Measurements from ENCODE around the gene GPR137.
A peak's percentile ranks its signal among the peaks of the same experiment; 100 is the strongest.

GPR137 gene

GRCh38 chr11:64264371-64264852, 21.2 kb upstream of the GPR137 start:
- DNase-seq, result no peak

DNA sequence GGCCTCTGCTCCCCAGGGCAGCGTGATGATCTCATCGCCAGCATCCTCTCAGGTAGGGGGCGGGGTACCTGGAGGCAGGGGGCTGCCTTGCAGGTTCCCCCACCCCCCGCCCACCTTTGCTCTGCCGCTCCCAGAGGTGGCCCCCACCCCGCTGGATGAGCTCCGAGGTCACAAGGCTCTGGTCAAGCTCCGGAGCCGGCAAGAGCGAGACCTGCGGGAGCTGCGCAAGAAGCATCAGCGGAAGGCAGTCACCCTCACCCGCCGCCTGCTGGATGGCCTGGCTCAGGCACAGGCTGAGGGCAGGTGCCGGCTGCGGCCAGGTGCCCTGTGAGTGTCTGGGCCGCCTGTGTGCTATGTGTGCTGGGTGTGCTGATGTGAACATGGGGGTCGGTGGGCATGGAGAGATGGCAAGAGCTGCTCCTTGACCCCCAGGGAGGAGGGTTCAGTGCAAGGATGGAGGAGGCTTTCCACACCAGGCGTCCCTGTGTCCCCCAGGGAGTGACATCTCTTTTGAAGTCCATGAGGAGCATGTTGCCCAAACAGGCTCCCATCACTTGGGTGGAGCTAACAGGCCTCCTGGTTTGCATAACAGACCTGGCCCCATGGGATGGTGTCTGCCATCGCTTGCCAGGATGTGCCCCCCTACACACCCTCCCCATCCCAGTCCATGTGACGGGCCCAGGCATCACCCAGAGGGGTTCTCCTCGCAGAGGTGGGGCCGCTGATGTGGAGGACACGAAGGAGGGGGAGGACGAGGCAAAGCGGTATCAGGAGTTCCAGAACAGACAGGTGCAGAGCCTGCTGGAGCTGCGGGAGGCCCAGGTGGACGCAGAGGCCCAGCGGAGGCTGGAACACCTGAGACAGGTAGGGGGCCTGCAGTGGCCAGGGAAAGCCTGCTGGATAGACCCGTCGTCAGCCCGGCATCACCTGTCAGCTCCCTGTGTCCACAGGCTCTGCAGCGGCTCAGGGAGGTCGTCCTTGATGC, 20.2 kb upstream of the GPR137 start:
- no peak for DNase-seq

- DNase-seq, result no peak
Observed at GRCh38 chr11:64266339-64266738, 19.3 kb upstream of the GPR137 start.

DNA sequence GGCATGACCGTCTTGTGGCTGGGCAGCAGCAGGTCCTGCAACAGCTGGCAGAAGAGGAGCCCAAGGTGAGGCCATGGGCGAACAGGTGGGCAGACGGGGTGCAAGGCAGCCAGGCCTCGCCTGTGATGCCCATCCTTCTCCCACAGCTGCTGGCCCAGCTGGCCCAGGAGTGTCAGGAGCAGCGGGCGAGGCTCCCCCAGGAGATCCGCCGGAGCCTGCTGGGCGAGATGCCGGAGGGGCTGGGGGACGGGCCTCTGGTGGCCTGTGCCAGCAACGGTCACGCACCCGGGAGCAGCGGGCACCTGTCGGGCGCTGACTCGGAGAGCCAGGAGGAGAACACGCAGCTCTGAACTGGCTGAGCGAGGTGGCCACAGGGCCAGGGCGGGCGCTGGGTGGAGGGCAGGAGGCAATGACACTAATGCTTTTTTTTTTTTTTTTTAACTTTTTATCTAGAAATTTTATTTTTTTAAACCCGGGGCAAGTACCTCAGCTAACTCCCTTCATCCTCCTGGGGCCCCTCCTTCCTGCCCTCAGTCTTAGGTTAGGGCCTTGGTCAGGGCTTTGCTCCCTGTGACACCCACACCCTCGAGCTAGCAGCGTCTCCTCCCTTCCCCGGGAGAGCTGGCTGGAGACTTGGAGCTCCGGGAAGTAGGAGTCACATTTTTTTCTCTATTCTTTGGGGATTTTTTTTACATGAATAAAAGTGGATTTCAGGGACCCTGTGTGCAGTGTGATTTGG, 18.3 kb upstream of the GPR137 start:
- no peak for DNase-seq

GRCh38 chr11:64268025-64268892, 17.4 kb upstream of the GPR137 start:
- no peak for DNase-seq

DNA sequence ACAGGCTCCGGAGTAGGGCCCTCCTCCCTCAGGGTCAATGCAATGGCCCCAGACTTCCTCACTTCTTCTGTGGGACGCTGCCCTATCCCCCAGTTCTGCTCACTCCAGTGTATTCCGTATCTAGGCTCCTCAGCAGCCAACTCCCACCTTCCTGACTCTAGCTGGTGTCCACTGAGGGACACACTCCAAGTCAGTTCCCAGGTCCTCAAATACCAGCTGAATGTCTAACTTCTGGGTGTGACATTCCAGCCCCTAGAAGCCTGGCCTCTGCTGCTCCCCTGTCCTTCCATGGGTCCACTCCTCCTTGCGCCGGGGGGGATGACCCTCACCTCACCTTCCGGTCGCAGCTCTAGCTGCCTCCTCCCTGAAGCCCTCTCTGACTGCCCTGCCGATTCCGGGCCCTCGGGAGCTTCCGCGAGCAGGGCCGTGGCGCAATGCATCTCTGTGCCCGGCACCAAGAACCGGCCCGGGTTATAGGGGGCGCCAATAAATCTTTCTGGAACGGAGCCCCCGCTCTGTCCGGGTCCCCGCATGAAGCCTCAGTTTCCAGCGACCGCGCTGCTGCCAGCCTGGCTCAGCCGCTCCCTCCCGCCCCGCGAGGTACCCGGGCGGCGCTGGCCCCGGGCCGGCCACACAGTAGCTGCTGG, 16.6 kb upstream of the GPR137 start:
- peak; percentile 31 to 39 for DNase-seq

DNA sequence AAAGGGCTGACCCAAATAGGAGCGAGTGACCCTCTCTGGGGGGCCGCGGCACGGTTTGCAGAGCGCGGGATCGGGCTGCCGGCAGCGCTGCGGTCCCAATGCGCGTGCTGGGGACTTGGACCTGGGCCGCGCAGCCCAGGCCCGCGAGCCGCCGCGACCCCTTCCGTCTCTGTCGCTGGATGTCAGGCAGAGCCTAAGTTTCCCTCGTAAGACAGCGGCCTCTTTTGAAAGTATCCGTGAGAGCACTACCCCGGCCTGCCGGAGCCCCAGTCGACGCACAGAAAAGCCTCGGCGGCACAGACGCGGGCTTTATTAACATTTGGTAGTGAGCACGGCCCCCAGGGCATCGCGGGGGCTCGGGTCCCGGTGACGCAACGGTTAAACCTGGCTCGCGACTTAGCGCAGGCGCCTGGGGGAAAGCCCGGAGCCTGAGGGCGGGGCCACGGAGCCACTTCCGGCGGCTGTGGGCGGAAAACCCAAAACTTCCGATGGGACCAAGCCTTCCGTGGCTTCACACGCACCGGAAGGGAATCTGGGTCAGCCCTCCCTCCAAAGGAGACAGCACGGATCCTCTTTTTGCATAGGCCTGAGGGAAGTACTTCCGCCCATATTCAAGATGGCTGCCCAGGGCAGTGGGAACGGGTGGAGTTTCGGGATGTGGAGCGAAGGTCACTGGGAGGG, 16.0 kb upstream of the GPR137 start:
- DNase-seq, result peak; percentile 94 to 97

GRCh38 chr11:64275031-64275800, 10.4 kb upstream of the GPR137 start:
- no peak for DNase-seq

GRCh38 chr11:64275841-64276240, 9.8 kb upstream of the GPR137 start:
- no peak for DNase-seq

DNA sequence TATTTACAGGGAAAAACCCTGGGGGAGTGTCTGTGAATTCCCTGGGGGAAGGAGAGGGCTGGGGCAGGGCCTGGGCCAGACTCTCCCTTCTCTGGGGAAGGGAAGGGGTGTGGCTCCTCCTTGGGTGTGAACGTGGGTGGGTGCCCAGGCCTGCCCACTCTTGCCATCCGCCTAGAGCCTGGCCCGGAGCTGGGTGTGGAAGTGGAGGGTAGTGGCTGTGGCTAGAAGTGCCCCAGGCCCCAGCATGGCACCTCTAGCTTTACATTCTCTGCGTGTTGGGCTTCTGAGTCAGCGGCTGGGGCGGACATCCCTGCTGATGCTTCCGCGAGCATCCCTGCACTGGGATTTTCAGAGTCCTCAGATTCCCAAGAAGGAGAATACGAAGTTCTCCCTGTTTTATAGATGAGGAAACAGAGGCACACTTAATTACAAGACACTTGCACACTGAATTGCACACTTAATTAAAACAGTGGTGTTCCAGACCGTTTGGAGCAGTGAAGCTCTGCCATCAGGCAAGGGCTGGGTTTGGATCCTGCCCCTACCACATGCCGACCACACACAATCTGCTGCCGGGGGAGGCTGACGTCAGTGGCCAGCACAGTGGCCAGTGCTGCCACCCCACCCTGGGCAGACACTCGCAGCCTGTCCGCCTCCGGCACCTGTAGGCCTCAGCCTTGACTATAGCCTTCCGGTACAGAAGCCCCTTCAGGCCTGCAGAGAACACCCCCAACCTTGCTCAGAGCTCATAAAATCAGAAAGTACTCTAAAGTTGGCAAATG, 8.8 kb upstream of the GPR137 start:
- no peak for DNase-seq

GRCh38 chr11:64278576-64279190, 7.0 kb upstream of the GPR137 start:
- DNase-seq, result no peak

GRCh38 chr11:64281957-64282770, 3.5 kb upstream of the GPR137 start:
- no peak for DNase-seq

GRCh38 chr11:64283092-64283491, 2.6 kb upstream of the GPR137 start:
- no peak for DNase-seq

DNA sequence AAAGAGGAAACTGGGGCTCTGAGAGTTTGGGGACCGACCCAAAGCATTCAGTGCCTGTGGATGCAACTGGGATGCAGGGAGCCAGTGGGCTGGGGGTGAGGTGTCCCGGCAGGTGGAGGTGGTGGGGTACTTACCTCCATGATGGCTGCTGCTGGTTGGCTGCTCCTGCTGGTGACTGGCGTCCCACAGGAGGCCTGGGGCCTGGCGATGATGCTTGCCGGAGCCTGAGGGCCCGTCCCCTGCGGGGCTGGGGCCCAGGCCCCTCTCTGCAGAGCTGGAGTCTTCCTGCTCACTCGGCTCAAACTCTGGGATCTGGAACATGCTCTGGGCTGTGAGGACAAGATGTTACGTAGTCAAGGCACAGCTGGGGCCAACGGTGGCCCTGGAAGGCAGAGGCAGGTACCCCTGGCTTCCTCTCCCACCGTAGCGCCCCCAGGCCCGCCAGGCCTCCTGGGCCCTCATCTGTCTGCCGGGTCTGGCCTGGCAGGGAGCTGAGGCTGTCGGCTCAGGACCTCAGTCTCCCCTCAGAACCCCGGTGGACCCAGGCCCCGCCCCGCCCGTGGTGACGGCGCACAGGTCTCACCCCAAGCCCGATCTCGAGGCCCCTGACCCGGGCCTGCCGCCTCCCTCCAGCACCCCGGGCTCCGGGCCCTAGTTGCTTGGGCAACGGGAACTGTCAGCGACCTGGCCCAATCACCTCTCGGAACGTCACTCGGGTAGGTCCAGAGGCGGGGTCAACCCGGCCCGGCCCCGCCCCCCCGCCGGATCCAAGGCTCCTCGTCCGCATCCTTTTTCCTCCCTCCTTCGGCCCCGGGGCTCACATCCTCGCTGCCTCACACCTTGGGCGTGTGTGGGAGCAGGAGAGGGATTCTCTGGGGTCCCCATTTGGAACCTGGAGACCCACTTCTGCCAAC, 1.3 kb upstream of the GPR137 start, which contains the start of gene BAD:
Gene BAD, minus strand, starts transcription at position 618 of the 914 bp plus-strand sequence. Its CDS starts 297 bp downstream, at position 321.
- peak; percentile 86 for DNase-seq

GRCh38 chr11:64285885-64286800, 495 bp downstream of the GPR137 start:
- peak in 1 of 2 experiments; percentile 6 for DNase-seq

GRCh38 chr11:64286801-64287159, 1.1 kb downstream of the GPR137 start:
- no peak for DNase-seq

Data from AML-193 (cell line).